NT2/D1 (cell line): ENCODE data around the gene RFX3.

Experiments used
- SUZ12 ChIP-seq: IDR thresholded peaks from 2 replicates; pipeline ENCODE4 v1.6.1; 2011; ENCODE audit not compliant: insufficient read length, insufficient read depth; ENCODE audit errors: extremely low read depth
- YY1 ChIP-seq: IDR thresholded peaks from 2 replicates; pipeline ENCODE4 v1.6.1; 2011; ENCODE audit not compliant: insufficient read length, insufficient read depth
- ZNF274 ChIP-seq: IDR thresholded peaks from 2 replicates; pipeline ENCODE4 v1.6.1; 2011; ENCODE audit warnings: mild to moderate bottlenecking, low read depth, low read length

GRCh38 chr9:3367185-3367584 lies 158.6 kb downstream of the RFX3 start:
- TF ChIP-seq YY1 (no peak), ZNF274 (no peak), SUZ12 (no peak)
